ENCODE data around the gene COLEC11. TPM values are rescaled to one million over a fixed set of nuclear protein-coding genes. Genes with fewer than 3 reads are reported as not detected.

The COLEC11 gene
- total and polyA plus RNA-seq, 9 of the 15 experiments (the other 6 are each of a cell fraction or from before 2014, with no cell fraction given), result 0.32 to 4.3 (median 1.8) TPM

GRCh38 chr2:3601561-3602271, 6.8 kb downstream of the COLEC11 start (continued):
- no peak; the same call in 1 of the 2 replicates for TF ChIP-seq PHF8 (IDR thresholded peaks at IDR 0.05; ENCODE audit: borderline replicate concordance, low read length)
- TF ChIP-seq ZNF589 (CRISPR knock-in tag; IDR thresholded peaks at IDR 0.05; ENCODE audit: low read depth), result no peak
- peak in 1 of 2 experiments; percentile 39; a peak in 1 of 4 replicates for TF ChIP-seq RCOR1 (IDR thresholded peaks at IDR 0.05; ENCODE audit: borderline replicate concordance in 1 of 2, low read depth in 2 of 2, low read length in 2 of 2)
- TF ChIP-seq BHLHE40 (IDR thresholded peaks at IDR 0.05; ENCODE audit: low read length), result no peak
- peak; percentile 47; the same call in 1 of the 2 replicates for TF ChIP-seq TFAP4 (CRISPR knock-in tag; IDR thresholded peaks at IDR 0.05; ENCODE audit: borderline replicate concordance)
- TF ChIP-seq ZNF584 (CRISPR knock-in tag; IDR thresholded peaks at IDR 0.05; ENCODE audit: low read depth), result no peak
- 0 out of 2 replicates have a peak, but pooled peaks have one; percentile 42 for TF ChIP-seq SP1 (CRISPR knock-in tag; IDR thresholded peaks at IDR 0.05)
- TF ChIP-seq JUND (IDR thresholded peaks at IDR 0.05; ENCODE audit: borderline replicate concordance, low read depth, low read length), result 0 out of 2 replicates have a peak, but pooled peaks have one; percentile 16
- no peak for TF ChIP-seq JUND (tag; IDR thresholded peaks at IDR 0.05; ENCODE audit: borderline replicate concordance, low read depth, low read length)
- TF ChIP-seq HNRNPL (IDR thresholded peaks at IDR 0.05; ENCODE audit: low read depth, low read length), result no peak
- TF ChIP-seq PURB (CRISPR knock-in tag; IDR thresholded peaks at IDR 0.05; ENCODE audit: low read depth), result no peak
- no peak for TF ChIP-seq ZNF699 (CRISPR knock-in tag; IDR thresholded peaks at IDR 0.05; ENCODE audit: insufficient replicate concordance)
- TF ChIP-seq TCF7 (IDR thresholded peaks at IDR 0.05; ENCODE audit: borderline replicate concordance), result no peak
- TF ChIP-seq SIN3A (IDR thresholded peaks at IDR 0.05; ENCODE audit: borderline replicate concordance in 2 of 2, control insufficient read depth in 1 of 2, low read depth in 2 of 2, low read length in 2 of 2), result no peak
- TF ChIP-seq RBM22 (IDR thresholded peaks at IDR 0.05; ENCODE audit: low read depth, low read length, poor library complexity, severe bottlenecking), result no peak
- no peak for TF ChIP-seq NFE2 (IDR thresholded peaks at IDR 0.05; ENCODE audit: low read depth)
- peak; percentile 66; the same call in 1 of the 2 replicates for TF ChIP-seq L3MBTL2 (IDR thresholded peaks at IDR 0.05)
- TF ChIP-seq RHOXF2B (CRISPR knock-in tag; conservative IDR thresholded peaks at IDR 0.05), result no peak
- TF ChIP-seq BRD9 (IDR thresholded peaks at IDR 0.05; ENCODE audit: low read depth, partially characterized antibody), result no peak
- no peak for TF ChIP-seq NR2C1 (IDR thresholded peaks at IDR 0.05)
- TF ChIP-seq NR2C1 (tag; IDR thresholded peaks at IDR 0.05), result peak; percentile 35; the same call in 1 of the 2 replicates
- peak; percentile 37 for TF ChIP-seq POLR2B (IDR thresholded peaks at IDR 0.05; ENCODE audit: low read depth, partially characterized antibody)
- no peak for TF ChIP-seq POLR2G (IDR thresholded peaks at IDR 0.05; ENCODE audit: low read depth, low read length)
- TF ChIP-seq NFXL1 (CRISPR knock-in tag; IDR thresholded peaks at IDR 0.05), result no peak
- TF ChIP-seq EP400 (IDR thresholded peaks at IDR 0.05), result peak; percentile 37; the same call in 1 of the 2 replicates
- TF ChIP-seq RBM17 (IDR thresholded peaks at IDR 0.05; ENCODE audit: borderline replicate concordance, low read depth, low read length), result no peak
- TF ChIP-seq FOXK2 (conservative IDR thresholded peaks at IDR 0.05 in 1 of 2, IDR thresholded peaks at IDR 0.05 in 1 of 2; ENCODE audit: low read depth in 2 of 2), result no peak
- TF ChIP-seq ATF1 (CRISPR knock-in tag; IDR thresholded peaks at IDR 0.05), result no peak
- TF ChIP-seq ATF1 (tag; IDR thresholded peaks at IDR 0.05), result no peak; the same call in 1 of the 2 replicates
- TF ChIP-seq ZFPM2 (CRISPR knock-in tag; IDR thresholded peaks at IDR 0.05), result no peak
